ENCODE measurements around the gene ARHGAP26.

DNA sequence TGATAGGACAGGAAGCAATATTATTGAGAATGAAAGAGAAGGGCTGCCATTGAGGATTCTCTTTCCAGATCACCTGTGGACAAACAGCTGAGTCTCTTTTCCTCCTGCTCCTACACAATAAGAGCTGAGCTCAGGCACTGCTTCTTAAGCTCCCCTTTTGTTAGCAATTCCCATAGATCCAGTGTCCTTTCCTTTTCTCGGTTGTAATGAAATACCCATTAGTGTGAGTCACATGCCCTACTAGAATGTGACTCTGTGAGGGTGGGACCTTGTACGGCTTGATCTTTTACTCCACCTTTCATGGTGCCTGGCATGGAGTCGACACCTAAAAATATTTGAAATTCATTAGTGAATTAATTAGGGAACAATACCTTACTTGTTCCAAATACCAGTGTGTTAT, 364.1 kb downstream of the ARHGAP26 start:
- TF ChIP-seq POLR2A (IDR thresholded peaks at IDR 0.05) = no peak
- TF ChIP-seq, protein P1, sequence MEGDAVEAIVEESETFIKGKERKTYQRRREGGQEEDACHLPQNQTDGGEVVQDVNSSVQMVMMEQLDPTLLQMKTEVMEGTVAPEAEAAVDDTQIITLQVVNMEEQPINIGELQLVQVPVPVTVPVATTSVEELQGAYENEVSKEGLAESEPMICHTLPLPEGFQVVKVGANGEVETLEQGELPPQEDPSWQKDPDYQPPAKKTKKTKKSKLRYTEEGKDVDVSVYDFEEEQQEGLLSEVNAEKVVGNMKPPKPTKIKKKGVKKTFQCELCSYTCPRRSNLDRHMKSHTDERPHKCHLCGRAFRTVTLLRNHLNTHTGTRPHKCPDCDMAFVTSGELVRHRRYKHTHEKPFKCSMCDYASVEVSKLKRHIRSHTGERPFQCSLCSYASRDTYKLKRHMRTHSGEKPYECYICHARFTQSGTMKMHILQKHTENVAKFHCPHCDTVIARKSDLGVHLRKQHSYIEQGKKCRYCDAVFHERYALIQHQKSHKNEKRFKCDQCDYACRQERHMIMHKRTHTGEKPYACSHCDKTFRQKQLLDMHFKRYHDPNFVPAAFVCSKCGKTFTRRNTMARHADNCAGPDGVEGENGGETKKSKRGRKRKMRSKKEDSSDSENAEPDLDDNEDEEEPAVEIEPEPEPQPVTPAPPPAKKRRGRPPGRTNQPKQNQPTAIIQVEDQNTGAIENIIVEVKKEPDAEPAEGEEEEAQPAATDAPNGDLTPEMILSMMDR (IDR thresholded peaks at IDR 0.05) = no peak
- no peak for TF ChIP-seq EP300 (IDR thresholded peaks at IDR 0.05)
